Activated naive CD4-positive, alpha-beta T cell treated with anti-CD3 and anti-CD28 coated beads, Interleukin-2, amount 50 U/mL, for 72 hours (primary cell): ENCODE data around the gene ARHGEF9. TPM values are rescaled to one million over a fixed set of nuclear protein-coding genes. Genes with fewer than 3 reads are reported as not detected.
A peak's percentile ranks its signal among the peaks of the same experiment; 100 is the strongest.
"Not testable (repeated sequence)": the region's sequence is repeated elsewhere in the genome, so short reads cannot be mapped to it uniquely, and the experiment has no call there.

ENCODE experiments used
- ATAC-seq, 2 donors: fragments of 150-1000 bp; cut with Tn5 transposase; 2 replicates each; pipeline ENCODE4 v1.10.0; 2021; ENCODE audit warnings: mild to moderate bottlenecking in 2 of 2, moderate library complexity in 2 of 2
- DNase-seq, 2 donors: peaks; one replicate each; pipeline ENCODE4 v3.0.0; 2021 to 2022; ENCODE audit warnings: low spot score in 2 of 2
- H3K27ac Mint-ChIP-seq, 2 donors: one replicate each; pipeline ENCODE4 v1.8.0; 2022; ENCODE audit warnings: mild to moderate bottlenecking in 2 of 2, mixed read lengths in 2 of 2
- H3K36me3 Mint-ChIP-seq, 2 donors: one replicate each; pipeline ENCODE4 v1.8.0; 2022; ENCODE audit warnings: mixed read lengths in 2 of 2
- H3K9me3 Mint-ChIP-seq, 2 donors: one replicate each; pipeline ENCODE4 v1.8.0; 2022; ENCODE audit warnings: mixed read lengths in 2 of 2
- total RNA-seq, 2 donors: library from RNA; stranded (reverse); gene quantifications; one replicate each; pipeline ENCODE4 v1.2.3, GENCODE V29; 2022

ARHGEF9 gene
- 10 to 100 TPM; 15.8 to 21.4 TPM for total RNA-seq

DNA sequence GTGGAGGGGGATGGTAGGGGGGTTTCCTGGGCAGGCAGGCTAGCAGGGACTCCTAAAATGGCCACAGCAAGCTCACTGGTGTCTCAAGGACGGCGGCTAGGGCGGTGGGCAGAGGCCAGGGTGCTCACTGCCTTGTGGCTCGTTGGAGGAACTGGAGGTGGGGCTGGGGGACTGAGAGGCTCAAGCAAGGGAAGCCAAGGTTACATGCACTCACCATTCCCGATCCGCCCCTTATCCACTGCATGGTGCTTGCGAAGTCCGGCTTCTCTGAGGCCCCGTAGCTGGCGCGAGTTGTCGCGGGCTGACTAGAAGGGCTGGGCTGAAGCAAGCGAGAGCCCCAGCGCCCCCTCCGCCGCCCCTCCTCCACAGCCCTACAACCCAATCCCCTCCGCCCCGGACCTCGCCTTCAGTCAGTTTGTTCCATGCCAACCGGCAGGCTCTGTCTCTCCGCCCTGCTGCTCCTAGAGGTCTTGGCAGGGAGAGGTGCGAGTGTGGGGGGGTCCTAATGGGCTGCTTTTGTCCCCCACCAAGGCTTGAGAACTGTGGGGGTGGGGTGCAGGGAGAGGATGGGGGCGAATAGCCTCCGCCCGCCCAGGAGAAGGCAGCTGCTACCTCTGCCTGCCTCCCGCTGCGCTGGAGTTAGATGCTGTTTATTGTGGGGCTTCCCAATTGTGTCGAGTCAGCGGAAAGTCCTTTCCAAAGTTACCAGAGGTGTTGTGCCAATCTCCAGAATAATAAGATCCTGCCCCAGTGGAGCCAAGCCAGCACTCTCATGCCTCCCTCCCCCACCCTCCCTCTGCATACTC, at the start of gene ARHGEF9:
TSS of gene ARHGEF9 (minus strand) at position 313 of the 806 bp plus-strand sequence. CDS start at position 244, 69 bp downstream.
- no peaks in the 10 kb centered on the region for H3K36me3 Mint-ChIP-seq
- no peak within 1 kb of the TSS for H3K27ac Mint-ChIP-seq
- no peak for DNase-seq
- peak; percentile 16 to 22 for ATAC-seq
- H3K9me3 Mint-ChIP-seq, result no peaks in the 10 kb centered on the region

DNA sequence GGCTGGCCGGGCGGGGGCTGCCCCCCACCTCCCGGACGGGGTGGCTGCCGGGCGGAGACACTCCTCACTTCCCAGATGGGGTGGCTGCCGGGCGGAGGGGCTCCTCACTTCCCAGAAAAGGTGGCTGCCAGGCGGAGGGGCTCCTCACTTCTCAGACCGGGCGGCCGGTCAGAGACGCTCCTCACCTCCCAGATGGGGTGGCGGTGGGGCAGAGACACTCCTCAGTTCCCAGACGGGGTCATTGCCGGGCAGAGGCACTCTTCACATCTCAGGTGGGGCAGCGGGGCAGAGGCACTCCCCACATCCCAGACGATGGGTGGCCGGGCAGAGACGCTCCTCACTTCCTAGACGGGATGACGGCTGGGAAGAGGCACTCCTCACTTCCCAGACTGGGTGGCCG, 40.4 kb upstream of the ARHGEF9 start:
- H3K27ac Mint-ChIP-seq, DNase-seq, H3K36me3 Mint-ChIP-seq, ATAC-seq: not testable (repeated sequence)
- H3K9me3 Mint-ChIP-seq, result peaks cover 9 to 14% of the 10 kb centered on the region in 2 donors

DNA sequence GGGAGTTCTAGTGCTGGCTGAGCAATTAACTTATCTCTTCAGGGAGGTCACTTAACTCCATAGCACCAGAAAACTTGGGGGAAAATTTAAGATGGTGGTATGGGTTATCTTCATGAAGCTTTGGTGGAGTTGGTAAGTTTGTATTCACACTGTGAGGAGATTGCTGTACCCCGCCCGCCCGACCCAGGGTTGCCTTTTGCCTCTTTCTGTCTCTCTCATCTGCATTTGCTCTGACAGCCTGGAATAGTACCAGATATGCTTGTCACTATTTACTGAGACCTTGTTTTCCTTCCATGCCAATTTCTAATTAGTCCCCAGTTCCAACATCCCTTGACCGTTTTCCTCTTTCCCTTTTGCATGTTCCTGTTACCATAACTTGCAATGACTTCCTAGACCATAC, 33.1 kb upstream of the ARHGEF9 start:
- Mint-ChIP-seq H3K27ac (no peak overlapping the region), H3K36me3 (no peaks in the 10 kb centered on the region), H3K9me3 (peaks cover 0 to 9% of the 10 kb centered on the region in 2 donors)
- ATAC-seq, result no peak
- no peak for DNase-seq

DNA sequence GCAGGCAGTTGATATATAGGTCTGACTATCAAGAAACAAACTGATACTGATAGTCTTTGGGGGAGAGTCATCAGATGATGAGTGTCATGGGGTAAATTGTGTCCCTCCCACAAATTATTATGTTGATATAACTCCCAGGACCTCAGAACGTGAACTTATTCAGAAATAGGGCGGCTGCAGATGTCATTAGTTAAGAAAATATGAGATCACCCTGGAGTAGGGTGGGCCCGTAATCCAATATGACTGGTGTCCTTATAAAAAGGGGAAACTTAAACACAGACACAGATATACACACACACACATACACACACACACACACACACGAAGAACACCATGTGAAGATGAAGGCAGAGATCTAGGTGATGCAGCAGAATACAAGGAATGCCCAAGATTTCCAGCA, 32.7 kb upstream of the ARHGEF9 start:
- DNase-seq, result no peak
- no peak for ATAC-seq
- H3K9me3 Mint-ChIP-seq, result peaks cover 0 to 4% of the 10 kb centered on the region in 2 donors
- H3K27ac Mint-ChIP-seq, result no peak overlapping the region
- no peaks in the 10 kb centered on the region for H3K36me3 Mint-ChIP-seq

DNA sequence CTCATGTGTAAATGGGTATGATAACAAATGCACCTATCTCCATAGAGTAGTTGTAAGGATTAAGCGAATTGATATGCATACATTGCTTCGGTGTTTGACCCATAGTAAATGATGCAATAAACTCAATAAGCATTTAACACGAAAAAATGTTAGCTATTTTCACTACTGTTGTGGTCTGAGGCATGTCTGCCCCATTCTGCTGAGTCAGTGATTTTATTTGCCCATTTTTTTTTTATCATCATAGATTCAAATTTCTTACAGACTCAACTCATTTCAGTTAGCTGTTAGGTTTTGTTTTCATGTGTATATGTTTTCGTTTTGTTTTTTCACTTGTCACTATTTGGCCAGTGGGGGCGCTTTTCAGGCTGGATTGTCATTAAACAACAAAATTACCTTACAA, 27.8 kb upstream of the ARHGEF9 start:
- ATAC-seq (no peak), DNase-seq (no peak)
- Mint-ChIP-seq H3K36me3 (no peaks in the 10 kb centered on the region), H3K27ac (no peak overlapping the region), H3K9me3 (no peaks in the 10 kb centered on the region)

DNA sequence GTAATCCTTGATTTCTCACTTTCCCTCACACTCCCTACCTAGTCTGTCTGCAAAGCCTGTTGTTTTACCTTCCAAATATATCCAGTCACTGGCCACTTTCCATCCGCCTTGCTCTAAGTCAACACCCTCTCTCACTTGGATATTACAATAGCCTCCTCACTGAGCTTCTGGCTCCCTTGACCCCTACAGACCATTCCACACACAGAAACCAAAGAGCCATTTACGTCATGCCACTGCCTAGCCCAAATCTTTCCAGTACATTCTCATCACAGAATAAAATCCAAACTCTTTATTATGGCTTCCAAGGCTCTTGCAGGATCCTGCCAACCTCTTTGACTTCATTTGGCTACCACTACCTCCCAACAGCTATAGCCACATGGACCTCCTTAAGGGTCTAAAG, 25.7 kb upstream of the ARHGEF9 start:
- Mint-ChIP-seq H3K9me3 (no peaks in the 10 kb centered on the region), H3K36me3 (no peaks in the 10 kb centered on the region), H3K27ac (peak overlapping the region in 1 of 2 donors; percentile 90)
- no peak for ATAC-seq
- DNase-seq, result no peak

DNA sequence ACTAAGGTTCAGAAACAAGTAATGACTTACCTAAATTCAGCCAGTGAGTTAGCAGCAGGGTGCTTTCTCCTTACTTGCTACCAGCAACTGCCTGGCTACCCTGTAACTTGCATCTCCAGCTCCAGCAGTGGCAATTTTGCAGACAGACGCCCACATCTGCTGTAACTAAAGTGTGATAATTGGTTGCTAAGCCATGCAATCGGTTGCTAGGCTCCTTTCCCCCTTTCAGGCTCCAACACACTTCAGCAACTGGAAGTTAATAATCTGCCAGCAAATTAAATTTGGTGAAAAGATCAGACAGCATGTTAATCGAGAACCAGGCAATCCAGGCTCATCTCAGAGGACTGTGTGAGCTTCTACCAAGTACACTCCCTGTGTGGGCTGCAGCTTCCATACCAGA, 24.2 kb upstream of the ARHGEF9 start:
- ATAC-seq (no peak), DNase-seq (no peak)
- no peaks in the 10 kb centered on the region for H3K9me3 Mint-ChIP-seq
- no peak overlapping the region for H3K27ac Mint-ChIP-seq
- no peaks in the 10 kb centered on the region for H3K36me3 Mint-ChIP-seq

DNA sequence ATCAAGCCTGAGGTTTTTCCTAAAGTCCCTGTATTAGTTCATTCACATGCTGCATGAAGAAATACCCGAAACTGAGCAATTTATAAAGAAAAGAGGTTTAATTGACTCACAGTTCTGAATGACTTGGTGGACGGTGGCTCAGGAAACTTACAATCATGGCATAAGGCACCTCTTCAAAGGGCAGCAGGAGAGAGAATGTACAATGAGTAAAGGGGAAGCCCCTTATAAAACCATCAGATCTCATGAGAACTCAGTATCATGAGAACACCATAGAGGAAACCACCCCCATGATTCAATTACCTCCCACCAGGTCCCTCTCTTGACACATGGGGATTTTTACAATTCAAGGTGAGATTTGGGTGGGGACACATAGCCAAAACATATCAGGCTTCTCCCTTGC, 10.4 kb upstream of the ARHGEF9 start:
- H3K9me3 Mint-ChIP-seq, result not testable (repeated sequence)
- H3K27ac Mint-ChIP-seq, result peak overlapping the region in 1 of 2 donors; percentile 60

DNA sequence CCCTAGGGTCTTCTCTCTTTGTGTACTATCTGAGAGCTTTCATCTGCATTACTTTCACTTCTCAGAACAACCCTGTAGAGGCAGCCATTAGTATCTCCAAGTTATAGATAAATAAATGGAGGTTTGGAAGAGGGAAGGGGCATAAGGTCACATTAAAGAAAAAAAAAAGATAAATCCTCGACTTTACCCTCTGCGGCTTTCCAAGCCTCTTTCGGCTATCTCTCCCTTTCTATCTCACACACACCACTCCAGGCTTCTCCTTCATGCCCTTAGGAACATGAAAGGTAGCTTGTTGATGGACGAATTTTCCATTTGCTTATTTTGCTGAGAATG, 660 bp upstream of the ARHGEF9 start:
- Mint-ChIP-seq H3K27ac (no peak overlapping the region), H3K9me3 (no peaks in the 10 kb centered on the region), H3K36me3 (no peaks in the 10 kb centered on the region)
- no peak for DNase-seq
- ATAC-seq, result no peak

More for the DNA sequence above, 10.4 kb upstream of the ARHGEF9 start:
- peak; percentile 61 to 99 for ATAC-seq
- DNase-seq, H3K36me3 Mint-ChIP-seq: not testable (repeated sequence)

DNA sequence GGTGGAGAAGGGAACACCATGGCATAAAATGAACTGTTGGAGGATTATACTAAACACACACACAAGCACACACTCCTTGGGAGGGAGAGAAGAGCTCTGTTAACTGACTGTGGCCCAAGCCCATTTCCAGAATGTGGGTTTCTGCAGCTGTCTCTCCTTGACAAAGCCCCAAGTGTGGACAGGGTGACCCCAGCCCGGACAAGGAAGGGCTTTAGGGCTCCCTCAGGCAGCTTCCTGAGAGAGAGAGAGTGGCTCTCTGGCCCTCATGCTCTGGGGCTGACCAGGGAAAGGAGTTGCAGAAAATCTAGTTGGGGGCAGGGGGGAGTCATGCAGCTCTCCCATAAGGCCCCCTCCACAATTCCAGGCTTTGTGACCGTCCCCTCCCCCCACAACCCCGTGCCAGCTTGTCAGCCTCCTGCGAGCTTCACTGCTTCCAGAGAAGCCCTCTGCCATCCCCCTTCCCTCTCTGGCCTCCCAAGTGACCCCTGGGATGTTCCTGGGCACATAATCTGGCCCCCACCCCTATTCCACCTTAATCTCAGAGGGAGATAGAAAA, 590 bp downstream of the ARHGEF9 start:
- Mint-ChIP-seq H3K9me3 (no peaks in the 10 kb centered on the region), H3K36me3 (no peaks in the 10 kb centered on the region), H3K27ac (no peak overlapping the region)
- ATAC-seq (no peak), DNase-seq (no peak)

DNA sequence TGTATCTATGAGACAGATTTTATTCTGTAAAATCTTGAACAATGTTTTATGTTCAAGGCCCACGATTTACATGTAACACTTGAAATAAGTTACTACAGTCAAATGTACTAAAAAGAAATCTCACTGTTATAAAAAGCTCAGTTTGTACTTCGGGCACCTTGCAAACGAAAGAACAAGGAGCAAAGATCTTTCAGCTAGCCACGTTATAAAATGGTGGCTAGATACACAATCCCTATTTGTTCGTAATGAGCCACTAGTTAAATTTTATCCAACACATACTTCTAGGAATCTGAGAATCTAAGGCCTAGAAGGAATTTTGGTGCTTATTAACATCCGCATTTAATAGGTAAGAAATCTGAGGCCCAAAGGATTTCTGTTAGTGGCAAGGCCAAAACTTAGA, 2.5 kb downstream of the ARHGEF9 start:
- Mint-ChIP-seq H3K9me3 (no peaks in the 10 kb centered on the region), H3K36me3 (no peaks in the 10 kb centered on the region), H3K27ac (no peak overlapping the region)
- DNase-seq (no peak), ATAC-seq (no peak)

DNA sequence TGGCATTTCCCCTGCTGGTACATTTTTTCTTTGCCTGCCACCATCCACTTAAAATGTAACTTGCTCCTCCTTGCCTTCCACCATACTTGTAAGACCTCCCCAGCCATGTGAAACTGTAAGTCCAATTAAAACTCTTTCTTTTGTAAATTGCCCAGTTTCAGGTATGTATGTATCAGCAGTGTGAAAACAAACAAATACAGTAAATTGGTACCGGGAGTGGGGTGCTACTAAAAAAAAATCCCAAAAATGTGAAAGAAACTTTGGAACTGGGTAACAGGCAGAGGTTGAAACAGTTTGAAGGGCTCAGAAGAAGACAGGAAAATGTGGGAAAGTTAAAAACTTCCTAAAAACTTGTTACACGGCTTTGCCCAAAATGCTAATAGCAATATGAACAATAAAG, 16.3 kb downstream of the ARHGEF9 start:
- no peaks in the 10 kb centered on the region for H3K36me3 Mint-ChIP-seq
- DNase-seq (no peak), ATAC-seq (no peak)
- no peaks in the 10 kb centered on the region for H3K9me3 Mint-ChIP-seq
- no peak overlapping the region for H3K27ac Mint-ChIP-seq

DNA sequence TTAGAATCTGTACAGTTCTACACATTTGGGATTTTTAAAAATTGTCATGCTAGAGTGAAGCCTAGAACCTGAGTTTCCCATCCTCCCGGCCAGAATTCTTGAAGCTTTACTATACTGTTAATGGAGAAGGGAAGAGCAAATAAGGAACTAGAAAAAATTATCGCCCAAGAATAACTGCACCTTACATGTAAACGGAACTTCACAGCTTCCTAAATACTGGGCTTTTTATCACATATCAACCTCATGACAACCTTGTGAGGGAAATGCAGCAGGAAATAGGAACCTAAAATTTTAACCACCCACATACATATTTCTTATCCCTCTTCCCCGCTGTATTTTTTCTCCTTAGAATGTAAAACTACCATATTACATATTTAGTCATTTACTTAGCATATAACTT, 19.3 kb downstream of the ARHGEF9 start:
- no peaks in the 10 kb centered on the region for H3K36me3 Mint-ChIP-seq
- DNase-seq, result no peak
- no peak for ATAC-seq
- no peak overlapping the region for H3K27ac Mint-ChIP-seq
- no peaks in the 10 kb centered on the region for H3K9me3 Mint-ChIP-seq

DNA sequence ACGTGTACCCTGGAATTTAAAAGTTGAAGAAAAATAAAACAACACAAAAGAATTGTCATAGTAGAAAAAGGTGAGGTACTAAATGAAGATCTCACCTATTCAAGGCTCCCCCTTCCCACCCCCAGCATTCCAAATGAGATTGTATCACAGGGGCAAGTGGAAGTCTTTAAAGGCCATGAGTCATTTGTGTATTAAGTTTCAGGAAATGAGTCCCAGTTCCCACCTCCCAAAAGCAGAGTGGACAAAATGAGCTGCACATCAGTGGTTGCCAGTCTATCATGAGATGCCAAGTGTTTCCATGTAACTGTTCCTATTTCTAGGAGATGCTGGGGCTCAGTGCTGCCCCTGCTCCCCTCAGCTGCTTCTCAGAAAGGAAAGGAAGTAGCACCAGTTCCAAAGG, 20.1 kb downstream of the ARHGEF9 start:
- ATAC-seq (no peak), DNase-seq (no peak)
- Mint-ChIP-seq H3K9me3 (no peaks in the 10 kb centered on the region), H3K27ac (no peak overlapping the region), H3K36me3 (no peaks in the 10 kb centered on the region)

DNA sequence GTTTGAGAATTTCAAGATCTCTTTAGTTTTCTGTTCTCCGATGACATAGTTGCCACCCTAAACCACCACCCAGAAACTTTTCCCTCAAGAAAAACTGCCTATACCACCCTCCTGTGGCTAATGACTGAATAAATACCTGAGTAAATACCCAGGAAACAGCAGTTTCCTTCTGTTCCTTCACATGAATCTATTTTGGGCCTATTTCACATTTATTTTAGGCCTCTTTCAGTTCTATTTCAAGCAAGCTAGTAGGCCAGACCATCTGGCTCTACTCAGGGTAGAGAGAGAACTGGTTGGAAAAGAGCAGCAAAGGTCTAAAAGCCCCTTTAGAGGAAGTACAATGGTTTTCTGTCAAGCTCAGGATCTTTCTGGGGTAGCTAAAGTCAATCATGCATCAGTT, 23.4 kb downstream of the ARHGEF9 start:
- ATAC-seq (no peak), DNase-seq (no peak)
- no peaks in the 10 kb centered on the region for H3K36me3 Mint-ChIP-seq

DNA sequence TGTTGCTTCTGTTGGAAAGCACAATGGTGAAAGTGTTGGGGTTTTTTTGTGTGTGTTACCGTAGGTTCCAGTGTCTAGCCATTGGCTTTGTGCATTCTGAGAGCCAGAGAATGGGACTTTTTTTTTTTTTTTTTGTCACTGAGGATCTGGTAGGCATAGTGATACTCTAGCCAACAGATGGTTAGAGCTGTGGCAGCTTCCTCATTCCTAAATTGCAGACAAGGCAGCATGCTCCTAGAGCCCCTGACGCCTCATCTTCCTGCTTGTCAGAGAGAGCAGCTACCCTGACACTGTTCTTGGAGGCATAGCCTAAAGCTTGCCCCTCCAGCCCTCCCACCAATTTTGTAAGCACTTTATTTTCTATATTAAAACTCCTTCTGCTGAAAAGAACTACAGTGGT, 27.0 kb downstream of the ARHGEF9 start:
- H3K27ac Mint-ChIP-seq, result no peak overlapping the region
- DNase-seq (no peak), ATAC-seq (no peak)
- peaks cover 9 to 11% of the 10 kb centered on the region in 2 donors for H3K36me3 Mint-ChIP-seq
- peaks cover 0 to 5% of the 10 kb centered on the region in 2 donors for H3K9me3 Mint-ChIP-seq

More for the DNA sequence above, 23.4 kb downstream of the ARHGEF9 start:
- Mint-ChIP-seq H3K27ac (no peak overlapping the region), H3K9me3 (peaks cover 0 to 5% of the 10 kb centered on the region in 2 donors)

DNA sequence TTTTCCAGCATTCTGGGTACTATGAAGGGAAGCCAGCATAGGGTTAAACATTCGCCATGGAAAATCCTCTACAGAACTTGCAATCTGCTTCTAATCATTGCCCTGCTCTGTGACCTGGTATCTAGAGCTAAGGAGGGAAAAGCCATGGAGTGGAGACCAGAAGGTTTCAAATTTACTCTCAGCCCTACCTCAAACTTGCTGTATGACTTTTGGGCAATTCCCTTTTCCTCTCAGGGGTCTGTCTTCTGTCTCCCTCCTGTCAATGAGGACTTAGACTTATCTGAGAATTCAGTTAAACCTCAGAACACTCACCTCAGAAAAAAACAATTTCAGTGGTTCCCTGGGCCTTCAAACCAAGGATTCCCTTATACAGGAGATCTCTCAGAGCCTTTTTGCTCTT, 29.1 kb downstream of the ARHGEF9 start:
- Mint-ChIP-seq H3K27ac (peak overlapping the region in 1 of 2 donors; percentile 93), H3K9me3 (peaks cover 0 to 5% of the 10 kb centered on the region in 2 donors), H3K36me3 (peaks cover 9 to 11% of the 10 kb centered on the region in 2 donors)
- ATAC-seq (peak; percentile 23 to 31), DNase-seq (no peak)
